K562 (cell line): ENCODE data around the gene IQGAP3. TPM values are rescaled to one million over a fixed set of nuclear protein-coding genes. Genes with fewer than 3 reads are reported as not detected.

Source experiments
- ATAC-seq: fragments of 200-7000 bp; cut with Tn5 transposase; 3 replicates; pipeline ENCODE4 v1.9.1; 2020; ENCODE audit warnings: moderate library complexity
- BruUV-seq: library from RNA; stranded (reverse); fragments of 400-500 nt; replicated peaks from 2 replicates; lab custom pipeline; 2021; lab: Mats Ljungman, UMichigan
- CTCF ChIA-PET: fragments of 300-600 bp; formaldehyde crosslinking; extraction: SDS; loops from one replicate; lab custom pipeline; 2021; ENCODE audit warnings: low intra/inter-chr PET ratio; lab: Yijun Ruan, JAX
- POLR2A ChIA-PET: fragments of 300-600, 350-650 bp; sonication (Branson Sonifier 250); formaldehyde crosslinking; extraction: SDS; loops from one replicate; lab custom pipeline; 2021; ENCODE audit warnings: antibody characterized with exemption, inconsistent platforms; lab: Yijun Ruan, JAX
- DNase-seq, 4 experiments: peaks; one replicate each; pipeline versions ENCODE4 v3.0.0 to v3.0.0-alpha.2; 2011 to 2018; ENCODE audit warnings: low spot score in 3 of 4, mixed read lengths in 3 of 4; ENCODE audit errors: extremely low read depth in 1 of 4
- FAIRE-seq: peaks from 2 replicates; lab custom pipeline; 2011; peaks lifted over from hg19 to GRCh38; lab: Jason Lieb, UNC
- H2AFZ ChIP-seq: 2 replicates; pipeline ENCODE4 v1.6.0; 2011; ENCODE audit warnings: low read depth, low read length, control low read depth, inconsistent platforms
- H3K27ac ChIP-seq: fragments of 200-600 bp; 3 replicates; pipeline ENCODE4 v1.8.0; 2011; ENCODE audit warnings: low read depth, mild to moderate bottlenecking, control low read depth, inconsistent platforms, low read length, moderate library complexity, mixed read lengths; ENCODE audit errors: extremely low read depth
- H3K27me3 ChIP-seq, 2 experiments: fragments of 300-600 bp in 1 of 2; 2 replicates in 1 of 2; 3 replicates in 1 of 2; pipeline versions ENCODE4 v1.6.0 to v1.8.0; 2011; ENCODE audit warnings: inconsistent platforms in 2 of 2, low read length in 2 of 2, mild to moderate bottlenecking in 1 of 2, mixed read lengths in 1 of 2, moderate library complexity in 1 of 2; ENCODE audit not compliant: control insufficient read depth in 2 of 2, insufficient read depth in 2 of 2
- H3K36me3 ChIP-seq: fragments of 300-600 bp; 3 replicates; pipeline ENCODE4 v1.8.0; 2011; ENCODE audit warnings: mild to moderate bottlenecking, low read length, inconsistent platforms; ENCODE audit not compliant: control insufficient read depth, insufficient read depth
- H3K4me1 ChIP-seq, 2 experiments: fragments of 200-600 bp in 1 of 2; replicated peaks in 1 of 2; 2 replicates in 1 of 2; 3 replicates in 1 of 2; pipeline versions ENCODE4 v1.5.1 to v1.8.0; 2011; ENCODE audit warnings: inconsistent platforms in 2 of 2, low read length in 2 of 2, mild to moderate bottlenecking in 1 of 2, mixed read lengths in 1 of 2, moderate library complexity in 1 of 2; ENCODE audit not compliant: control insufficient read depth in 2 of 2, insufficient read depth in 2 of 2
- H3K4me2 ChIP-seq: 2 replicates; pipeline ENCODE4 v1.6.1; 2011; ENCODE audit warnings: low read length, control low read depth, inconsistent platforms, mixed read lengths; ENCODE audit not compliant: insufficient read depth
- H3K4me3 ChIP-seq: fragments of 200-600 bp; sonication (generic), shearing (Covaris generic); 2 replicates; pipeline ENCODE4 v1.5.1; 2016; ENCODE audit warnings: control low read depth, inconsistent platforms
- H3K79me2 ChIP-seq: fragments of 200-600 bp; 3 replicates; pipeline ENCODE4 v1.8.0; 2011; ENCODE audit warnings: low read length, inconsistent platforms; ENCODE audit not compliant: control insufficient read depth, insufficient read depth
- H3K9ac ChIP-seq, 2 experiments: 2 replicates each; pipeline versions ENCODE4 v1.6.0 to v1.6.1; 2011; ENCODE audit warnings: low read depth in 2 of 2, low read length in 2 of 2, control low read depth in 1 of 2, inconsistent platforms in 1 of 2, mild to moderate bottlenecking in 1 of 2, mixed read lengths in 1 of 2; ENCODE audit not compliant: insufficient read depth in 1 of 2
- H3K9me1 ChIP-seq: one replicate; pipeline ENCODE4 v1.6.0; 2011; ENCODE audit warnings: inconsistent platforms, mild to moderate bottlenecking, low read length, moderate library complexity; ENCODE audit not compliant: control insufficient read depth, insufficient read depth
- H3K9me3 ChIP-seq: replicated peaks from 2 replicates; pipeline ENCODE4 v1.5.1; 2011; ENCODE audit warnings: low read depth, low read length, inconsistent platforms; ENCODE audit not compliant: control insufficient read depth, insufficient read depth
- H4K20me1 ChIP-seq: replicated peaks from 2 replicates; pipeline ENCODE4 v1.6.1; 2011; ENCODE audit warnings: low read length, inconsistent platforms, mixed read lengths; ENCODE audit not compliant: control insufficient read depth, insufficient read depth
- BRD9 ChIP-seq: fragments of 450-650 bp; IDR thresholded peaks from 2 replicates; pipeline ENCODE4 v1.6.1; 2018; ENCODE audit warnings: low read depth; ENCODE audit not compliant: partially characterized antibody
- DACH1 ChIP-seq: fragments of 450-650 bp; IDR thresholded peaks from 2 replicates; pipeline ENCODE4 v1.6.1; 2018; ENCODE audit not compliant: partially characterized antibody
- SMARCB1 ChIP-seq: IDR thresholded peaks from 2 replicates; pipeline ENCODE4 v1.6.1; 2011; ENCODE audit warnings: improper control_type of control experiment, low read depth; ENCODE audit not compliant: insufficient read length
- TFAP4 ChIP-seq: sonication (generic); formaldehyde crosslinking; IDR thresholded peaks from 2 replicates; pipeline ENCODE4 v1.8.0; 2022; ENCODE audit warnings: missing genetic modification reagents, mild to moderate bottlenecking, moderate library complexity, borderline replicate concordance
- ZNF12 ChIP-seq: sonication (generic); formaldehyde crosslinking; IDR thresholded peaks from 2 replicates; pipeline ENCODE4 v1.4.0; 2020; ENCODE audit warnings: mild to moderate bottlenecking, missing genetic modification reagents
- ZNF217 ChIP-seq: sonication (generic); formaldehyde crosslinking; IDR thresholded peaks from 2 replicates; pipeline ENCODE4 v1.8.0; 2022; ENCODE audit warnings: mild to moderate bottlenecking, missing genetic modification reagents
- ZNF384 ChIP-seq: IDR thresholded peaks from 2 replicates; pipeline ENCODE4 v1.6.1; 2012; ENCODE audit warnings: low read depth, low read length, improper control_type of control experiment
- ZNF436 ChIP-seq: fragments of 250-450, 450-650 bp; sonication (Bioruptor Pico); formaldehyde crosslinking; IDR thresholded peaks from 2 replicates; pipeline ENCODE4 v1.7.0; 2020; ENCODE audit warnings: mild to moderate bottlenecking
- ZNF445 ChIP-seq: fragments of 250-450 bp; sonication (Bioruptor Pico); IDR thresholded peaks from 2 replicates; pipeline ENCODE4 v1.4.0; 2020; ENCODE audit warnings: low read depth, mild to moderate bottlenecking, moderate library complexity
- WGBS: fragments of 100-300 bp; shearing (Covaris generic); methylation state at CpG from one replicate; pipeline ENCODE4 v1.1.6; 2016; ENCODE audit warnings: low coverage, mixed read lengths; ENCODE audit not compliant: insufficient coverage; ENCODE audit errors: missing lambda C conversion rate; 5-methylcytosine and 5-hydroxymethylcytosine counted together
- in situ Hi-C: fragments of 300-500 bp; cut with MboI; formaldehyde crosslinking; loops from 4 replicates; pipeline ENCODE4 v1.15.0; 2018; ENCODE audit warnings: inconsistent platforms, mixed read lengths
- intact Hi-C: fragments of 100-400 bp; cut with micrococcal nuclease; formaldehyde crosslinking; loops from 2 replicates; pipeline ENCODE4 v1.14.2; 2022
- polyA plus RNA-seq, 8 experiments: library from polyadenylated mRNA; depleted of rRNA in 4 of 8; stranded (reverse) in 5 of 8; unstranded in 3 of 8; fragments of >200 nt; fragmentation: Nextera tagmentation in 2 of 8; fragmentation: Illumina TruSeq in 1 of 8; extraction: Ambion mirVana in 2 of 8; extraction: Trizol in 1 of 8; gene quantifications; 2 replicates each; pipeline versions ENCODE4 v1.2.1 to v1.2.3, GENCODE V29; 2011 to 2014; ENCODE audit warnings: inconsistent platforms in 1 of 8, missing spikeins in 1 of 8
- total RNA-seq, 7 experiments: library from RNA; depleted of rRNA in 6 of 7; stranded (reverse); fragments of >200 nt in 6 of 7; fragmentation: Illumina TruSeq in 2 of 7; extraction: Trizol in 2 of 7; gene quantifications; 2 replicates each; pipeline versions ENCODE4 v1.2.1 to v1.2.3, GENCODE V29; 2011 to 2021; ENCODE audit warnings: low replicate concordance in 1 of 7

IQGAP3 gene
- total and polyA plus RNA-seq, 9 of the 15 experiments (the other 6 are each of a cell fraction or from before 2014, with no cell fraction given), result 1.4 to 16.6 (median 11.9) TPM

GRCh38 chr1:156601122-156601830 is 28.9 kb upstream of the IQGAP3 start, which contains the start of gene GPATCH4 (continued):
- TF ChIP-seq TFAP4 (CRISPR knock-in tag) (peak; percentile 80), SMARCB1 (no peak)

GRCh38 chr1:156600733-156601121 is 28.4 kb upstream of the IQGAP3 start:
- FAIRE-seq, result peak; percentile 44
- H4K20me1 ChIP-seq, result no peaks in the 10 kb centered on the region
- peak overlapping the region; percentile 80 for H3K27ac ChIP-seq
- DNase-seq, result no peak
- H3K27me3 ChIP-seq, result no peaks in the 10 kb centered on the region
- no peaks in the 10 kb centered on the region for H3K9me3 ChIP-seq
- peaks cover 41% of the 10 kb centered on the region for H3K36me3 ChIP-seq
- H3K4me2 ChIP-seq, result peak overlapping the region; percentile 97
- no peaks in the 10 kb centered on the region for H3K9me1 ChIP-seq
- WGBS, result 0% methylated on average over 13 of the region's 13 CpGs
- peak overlapping the region; percentile 86 to 93 for H3K9ac ChIP-seq
- H2AFZ ChIP-seq, result peak overlapping the region; percentile 100
- peaks cover 12% of the 10 kb centered on the region in 2 experiments; a peak in 4 of 5 replicates for H3K4me1 ChIP-seq
- ATAC-seq, result peak; percentile 8
- intact Hi-C loops (no loop called here), in situ Hi-C loops (loop anchor here (5.0 kb wide), 2 partner anchors 143 to 213 kb away; no protein-coding TSS in a partner anchor)
- CTCF ChIA-PET, result interaction anchor here (0.6 to 1.2 kb wide), 2 partner anchors 17 to 149 kb away, joined by 4 to 6 read pairs; no protein-coding TSS in a partner anchor
- POLR2A ChIA-PET, result interaction anchor here (3.2 kb wide), 1 partner anchor 10 kb away, joined by 16 read pairs; the partner anchor contains the start of gene NAXE
- H3K79me2 ChIP-seq, result peaks cover 46% of the 10 kb centered on the region
- TSS peak; percentile 65 for BruUV-seq
- no peak for TF ChIP-seq ZNF445 (CRISPR knock-in tag)
- TF ChIP-seq DACH1, result no peak
- TF ChIP-seq ZNF436 (CRISPR knock-in tag), result no peak
- TF ChIP-seq ZNF384, result no peak
- TF ChIP-seq ZNF217 (CRISPR knock-in tag), result no peak
- no peak for TF ChIP-seq BRD9
- TF ChIP-seq ZNF12 (CRISPR knock-in tag), result no peak
- peak overlapping the region; percentile 81 for H3K4me3 ChIP-seq
